GM23248 (cell line): ENCODE results near the gene PPL. TPM values are rescaled to one million over a fixed set of nuclear protein-coding genes. Genes with fewer than 3 reads are reported as not detected.

Experiments
- DNase-seq: peaks from one replicate; pipeline ENCODE4 v3.0.0-alpha.2; 2015
- H2AFZ ChIP-seq: fragments of 200-600 bp; sonication (generic); 2 replicates; pipeline ENCODE4 v1.6.1; 2016; ENCODE audit warnings: antibody characterized with exemption
- H3F3A ChIP-seq: fragments of 200-600 bp; sonication (generic); 2 replicates; pipeline ENCODE4 v1.6.1; 2016; ENCODE audit warnings: mild to moderate bottlenecking, antibody characterized with exemption, mixed run types; ENCODE audit not compliant: insufficient read depth
- H3K27ac ChIP-seq: fragments of 200-600 bp; sonication (generic); 2 replicates; pipeline ENCODE4 v1.5.1; 2016; ENCODE audit warnings: mild to moderate bottlenecking
- H3K27me3 ChIP-seq: fragments of 200-600 bp; sonication (generic); replicated peaks from 2 replicates; pipeline ENCODE4 v1.6.1; 2016; ENCODE audit warnings: mild to moderate bottlenecking; ENCODE audit not compliant: insufficient read depth
- H3K36me3 ChIP-seq: fragments of 200-600 bp; sonication (generic); 2 replicates; pipeline ENCODE4 v1.6.1; 2016; ENCODE audit warnings: low read depth, mild to moderate bottlenecking
- H3K4me1 ChIP-seq: fragments of 200-600 bp; sonication (generic); 2 replicates; pipeline ENCODE4 v1.6.1; 2016; ENCODE audit warnings: mild to moderate bottlenecking; ENCODE audit not compliant: insufficient read depth
- H3K4me2 ChIP-seq: fragments of 200-600 bp; sonication (generic); one replicate; pipeline ENCODE4 v1.6.1; 2016; ENCODE audit warnings: mild to moderate bottlenecking; ENCODE audit not compliant: unreplicated experiment
- H3K4me3 ChIP-seq: fragments of 200-600 bp; sonication (generic); 2 replicates; pipeline ENCODE4 v1.5.1; 2016; ENCODE audit warnings: mild to moderate bottlenecking
- H3K79me2 ChIP-seq: fragments of 200-600 bp; sonication (generic); 2 replicates; pipeline ENCODE4 v1.6.1; 2016; ENCODE audit warnings: mild to moderate bottlenecking; ENCODE audit not compliant: insufficient read depth
- H3K9ac ChIP-seq: fragments of 200-600 bp; sonication (generic); 2 replicates; pipeline ENCODE4 v1.6.1; 2016; ENCODE audit warnings: mild to moderate bottlenecking
- H3K9me2 ChIP-seq: fragments of 200-600 bp; sonication (generic); 2 replicates; pipeline ENCODE4 v1.6.1; 2016; ENCODE audit warnings: mixed run types, mild to moderate bottlenecking, moderate library complexity; ENCODE audit not compliant: insufficient read depth
- H3K9me3 ChIP-seq: fragments of 200-600 bp; sonication (generic); one replicate; pipeline ENCODE4 v1.6.1; 2017; ENCODE audit warnings: low read depth
- H4K20me1 ChIP-seq: fragments of 200-600 bp; sonication (generic); 2 replicates; pipeline ENCODE4 v1.6.0; 2016; ENCODE audit not compliant: insufficient read depth
- EZH2 ChIP-seq: fragments of 200-600 bp; sonication (generic); IDR thresholded peaks from 2 replicates; pipeline ENCODE4 v1.6.1; 2018; ENCODE audit warnings: antibody characterized with exemption, mild to moderate bottlenecking; ENCODE audit not compliant: insufficient read depth, poor library complexity, severe bottlenecking
- EZH2phosphoT487 ChIP-seq: fragments of 200-600 bp; sonication (generic); IDR thresholded peaks from 2 replicates; pipeline ENCODE4 v1.6.1; 2018; ENCODE audit warnings: antibody characterized with exemption, moderate library complexity, mild to moderate bottlenecking, low read depth; ENCODE audit not compliant: insufficient read depth
- WGBS, 2 experiments: methylation state at CpG; one replicate each; pipeline ENCODE4 v1.1.6; 2015 to 2017; ENCODE audit warnings: low lambda C conversion rate in 2 of 2, low coverage in 1 of 2; ENCODE audit errors: missing lambda C conversion rate in 2 of 2; 5-methylcytosine and 5-hydroxymethylcytosine counted together
- in situ Hi-C: fragments of 300-500 bp; cut with MboI; formaldehyde crosslinking; loops from 2 replicates; pipeline ENCODE4 v1.15.0; 2020
- polyA plus RNA-seq: library from polyadenylated mRNA; unstranded; fragments of >200 nt; fragmentation: Nextera tagmentation; extraction: Ambion mirVana; gene quantifications from 2 replicates; pipeline ENCODE4 v1.2.1, GENCODE V29; 2016
- total RNA-seq: library from RNA; depleted of rRNA; stranded (reverse); fragments of >200 nt; shearing (Covaris generic); gene quantifications from 2 replicates; pipeline ENCODE4 v1.2.3, GENCODE V29; 2014

Gene PPL
- total and polyA plus RNA-seq, 2 experiments from 2014 or later, result 1.2 to 1.7 TPM

- in situ Hi-C loops, result no loop called here
- Histone ChIP-seq H3K27ac (no peak overlapping the region), H3K79me2 (no peaks in the 10 kb centered on the region), H3K4me3 (no peak overlapping the region), H3K9me3 (no peaks in the 10 kb centered on the region), H3K36me3 (peaks cover 14% of the 10 kb centered on the region), H3K9me2 (no peaks in the 10 kb centered on the region), H3F3A (no peaks in the 10 kb centered on the region), H3K9ac (no peak overlapping the region), H2AFZ (no peak overlapping the region), H3K4me2 (no peak overlapping the region), H3K27me3 (no peaks in the 10 kb centered on the region), H3K4me1 (no peaks in the 10 kb centered on the region), H4K20me1 (no peaks in the 10 kb centered on the region)
- no peak for DNase-seq
- 90 to 91% methylated on average over 9 of the region's 9 CpGs for WGBS, 2 experiments
- TF ChIP-seq EZH2phosphoT487 (no peak), EZH2 (no peak)
Measured at GRCh38 chr16:4888428-4889135, 48.4 kb downstream of the PPL start.

- Histone ChIP-seq H3K9me3 (no peaks in the 10 kb centered on the region), H3K79me2 (no peaks in the 10 kb centered on the region), H4K20me1 (no peaks in the 10 kb centered on the region), H3K36me3 (peaks cover 22% of the 10 kb centered on the region), H3K27me3 (no peaks in the 10 kb centered on the region), H3K9me2 (no peaks in the 10 kb centered on the region), H3F3A (peaks cover 14% of the 10 kb centered on the region), H3K4me3 (no peak overlapping the region), H3K27ac (no peak overlapping the region), H3K9ac (no peak overlapping the region), H3K4me1 (peaks cover 8% of the 10 kb centered on the region; the same call in 1 of the 2 replicates), H3K4me2 (no peak overlapping the region), H2AFZ (no peak overlapping the region)
- 98 to 99% methylated on average over 5 of the region's 5 CpGs for WGBS, 2 experiments
- in situ Hi-C loops, result no loop called here
- TF ChIP-seq EZH2phosphoT487 (no peak), EZH2 (no peak)
- DNase-seq, result no peak
Measured at GRCh38 chr16:4886151-4886550, 50.8 kb downstream of the PPL start.

GRCh38 chr16:4884972-4885874, 51.7 kb downstream of the PPL start:
- Histone ChIP-seq H3K4me2 (no peak overlapping the region), H3K4me1 (peaks cover 8% of the 10 kb centered on the region; the same call in 1 of the 2 replicates), H3K27me3 (no peaks in the 10 kb centered on the region), H3F3A (peaks cover 14% of the 10 kb centered on the region), H3K36me3 (peaks cover 30% of the 10 kb centered on the region), H3K9ac (no peak overlapping the region), H3K79me2 (no peaks in the 10 kb centered on the region), H3K9me3 (no peaks in the 10 kb centered on the region), H3K4me3 (no peak overlapping the region), H3K27ac (no peak overlapping the region), H4K20me1 (no peaks in the 10 kb centered on the region), H3K9me2 (no peaks in the 10 kb centered on the region), H2AFZ (no peak overlapping the region)
- in situ Hi-C loops, result no loop called here
- TF ChIP-seq EZH2phosphoT487 (no peak), EZH2 (no peak)
- 95% methylated on average over 36 to 45 of the region's 45 CpGs for WGBS, 2 experiments
- no peak for DNase-seq

DNA sequence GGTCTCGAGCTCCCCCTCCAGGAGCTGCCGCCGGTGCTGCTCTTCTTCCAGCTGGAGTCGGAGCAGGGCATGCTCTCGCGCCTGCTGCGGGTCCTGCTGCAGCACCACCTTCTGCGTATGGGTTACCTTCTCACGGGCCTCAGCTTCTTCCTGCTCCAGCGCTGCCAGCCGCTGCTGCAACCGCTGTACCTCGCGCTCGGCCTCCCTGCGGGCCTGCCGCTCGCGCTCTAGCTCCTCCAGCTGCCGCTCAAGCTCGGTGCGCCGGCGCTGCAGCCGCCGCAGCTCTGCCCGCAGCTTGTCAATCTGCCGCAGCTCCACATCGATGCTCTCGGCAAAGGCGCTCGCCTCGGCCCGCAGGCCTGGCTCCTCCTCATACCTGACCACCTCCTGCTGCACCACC, 52.7 kb downstream of the PPL start:
- in situ Hi-C loops, result no loop called here
- no peak for DNase-seq
- no peaks in the 10 kb centered on the region for H3K9me3 ChIP-seq
- H3K4me3 ChIP-seq, result no peak overlapping the region
- no peak overlapping the region for H3K9ac ChIP-seq
- peaks cover 14% of the 10 kb centered on the region for H3F3A ChIP-seq
- no peaks in the 10 kb centered on the region for H3K9me2 ChIP-seq
- H3K79me2 ChIP-seq, result no peaks in the 10 kb centered on the region
- 96% methylated on average over 34 of the region's 34 CpGs for WGBS, 2 experiments
- H3K27me3 ChIP-seq, result no peaks in the 10 kb centered on the region
- H3K4me1 ChIP-seq, result peaks cover 8% of the 10 kb centered on the region; the same call in 1 of the 2 replicates
- H3K27ac ChIP-seq, result no peak overlapping the region
- no peak overlapping the region for H2AFZ ChIP-seq
- no peaks in the 10 kb centered on the region for H4K20me1 ChIP-seq
- H3K36me3 ChIP-seq, result peaks cover 37% of the 10 kb centered on the region
- TF ChIP-seq EZH2phosphoT487 (no peak), EZH2 (no peak)
- H3K4me2 ChIP-seq, result no peak overlapping the region
